Measurements from ENCODE around the gene NRXN3.

NRXN3 gene

DNA sequence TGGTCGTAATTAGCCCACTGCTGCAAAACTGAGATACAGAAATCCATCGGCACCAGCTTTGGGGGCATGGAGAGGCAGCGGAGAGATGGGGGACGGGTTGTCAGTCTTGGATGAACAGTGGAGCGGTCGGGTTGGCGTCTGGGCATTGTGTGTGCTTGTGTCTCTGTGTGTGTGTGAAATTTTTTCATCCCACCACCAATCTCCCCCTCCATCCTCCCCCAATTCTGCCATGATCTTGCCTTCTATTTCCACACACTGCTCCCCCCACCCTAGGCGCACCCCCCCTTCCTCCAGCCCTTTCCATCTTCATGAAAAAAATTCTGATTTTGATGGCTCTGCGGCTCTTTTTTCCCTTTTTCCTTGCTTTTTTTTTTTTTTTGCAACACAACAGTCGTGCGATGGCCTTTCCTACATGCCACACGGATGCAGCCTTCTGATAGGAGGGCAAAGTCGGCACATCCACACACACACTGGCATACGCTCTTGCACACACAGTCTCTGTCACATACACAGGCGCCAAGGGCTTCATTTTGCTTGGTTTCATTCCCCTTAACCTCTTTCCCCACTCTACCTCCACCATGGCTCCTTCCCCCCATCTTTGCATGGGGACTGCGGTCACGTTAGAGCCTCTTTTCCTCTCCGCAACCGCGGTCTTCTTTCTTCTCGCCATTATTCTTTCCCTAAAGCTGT lies 3.3 kb downstream of the NRXN3 start:
- FAIRE-seq = no peak
- DNase-seq (ENCODE audit: low spot score) = no peak

DNA sequence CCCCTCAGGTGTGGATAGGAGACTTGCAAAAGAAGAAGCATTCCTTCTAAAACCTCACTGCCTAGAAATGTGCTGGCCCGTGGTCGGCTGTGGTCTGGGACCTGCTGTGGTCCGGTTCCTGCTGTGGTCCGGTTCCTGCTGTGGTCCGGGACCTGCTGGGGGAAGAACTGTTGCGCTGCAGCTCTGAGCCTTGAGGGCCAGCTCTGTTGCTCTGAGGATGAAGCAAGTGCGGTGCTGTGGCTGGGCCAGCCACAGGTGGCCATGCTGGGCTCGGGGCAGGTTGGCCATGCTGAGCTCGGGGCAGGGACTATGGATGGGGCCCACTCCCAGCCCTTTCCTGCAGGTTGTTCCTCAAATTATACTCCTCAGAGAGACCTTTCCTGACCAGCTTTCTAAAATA lies 5.2 kb downstream of the NRXN3 start:
- no peak for FAIRE-seq
- no peak for DNase-seq (ENCODE audit: low spot score)

DNA sequence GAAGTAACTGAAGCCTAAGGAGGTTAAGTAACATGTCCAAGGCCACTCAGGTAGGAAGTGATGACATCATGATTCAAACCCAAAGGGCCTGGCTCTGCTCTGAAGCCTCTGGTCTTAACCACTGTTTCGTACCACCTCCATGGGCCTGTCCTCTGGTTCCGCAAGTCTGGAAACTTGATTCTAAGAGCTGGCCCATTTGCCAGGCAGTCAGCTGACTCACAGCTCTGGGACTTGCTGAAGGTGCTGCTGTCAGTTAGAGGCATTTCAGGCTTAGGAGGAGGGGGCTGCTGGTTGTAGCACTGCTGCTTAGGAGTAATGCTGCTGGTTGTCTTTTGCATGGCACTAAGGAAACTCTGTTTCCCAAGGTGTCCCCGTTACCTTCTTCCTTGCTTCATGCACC lies 7.9 kb downstream of the NRXN3 start:
- FAIRE-seq = no peak
- no peak for DNase-seq (ENCODE audit: low spot score)

DNA sequence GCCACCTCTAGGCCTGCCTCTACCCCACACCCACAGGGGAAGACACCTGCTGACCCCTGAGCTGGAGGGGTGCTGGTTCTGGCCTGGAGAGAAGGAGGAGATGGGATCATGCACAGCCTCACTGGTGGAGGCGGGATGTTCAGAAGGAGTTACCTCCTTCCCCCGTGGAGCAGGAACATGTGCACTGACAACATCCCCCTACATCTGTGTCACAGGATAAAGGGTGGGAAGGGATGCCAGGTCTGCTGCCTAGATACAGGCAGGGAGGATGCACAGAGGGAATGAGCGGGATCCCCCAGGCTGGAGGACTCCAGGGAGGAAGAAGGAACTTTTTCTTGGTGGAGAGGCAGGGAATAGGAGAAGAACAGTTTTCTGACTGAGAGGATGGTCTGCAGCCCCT lies 8.8 kb downstream of the NRXN3 start:
- DNase-seq (ENCODE audit: low spot score) = no peak
- no peak for FAIRE-seq

DNA sequence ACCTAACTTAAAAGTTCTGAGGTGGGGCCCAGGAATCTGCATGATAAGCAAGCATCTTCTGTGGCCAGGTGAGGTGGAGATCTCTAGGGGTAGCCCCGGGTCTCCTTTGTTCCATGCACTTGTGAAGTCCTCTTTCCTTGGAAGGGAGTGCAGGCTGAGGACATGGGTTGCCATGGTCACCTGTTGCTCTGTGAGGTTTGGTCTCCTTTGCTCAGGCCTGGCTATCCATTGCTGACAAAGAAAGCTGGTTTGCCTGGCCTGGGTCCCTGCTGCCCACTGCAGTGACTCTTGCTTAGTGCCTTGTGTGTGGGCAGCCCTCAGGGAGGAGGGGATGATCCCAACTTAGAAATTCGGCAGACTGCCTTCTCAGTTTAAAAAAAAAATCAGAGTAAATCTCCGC lies 11.1 kb downstream of the NRXN3 start:
- no peak for FAIRE-seq
- DNase-seq (ENCODE audit: low spot score) = no peak

DNA sequence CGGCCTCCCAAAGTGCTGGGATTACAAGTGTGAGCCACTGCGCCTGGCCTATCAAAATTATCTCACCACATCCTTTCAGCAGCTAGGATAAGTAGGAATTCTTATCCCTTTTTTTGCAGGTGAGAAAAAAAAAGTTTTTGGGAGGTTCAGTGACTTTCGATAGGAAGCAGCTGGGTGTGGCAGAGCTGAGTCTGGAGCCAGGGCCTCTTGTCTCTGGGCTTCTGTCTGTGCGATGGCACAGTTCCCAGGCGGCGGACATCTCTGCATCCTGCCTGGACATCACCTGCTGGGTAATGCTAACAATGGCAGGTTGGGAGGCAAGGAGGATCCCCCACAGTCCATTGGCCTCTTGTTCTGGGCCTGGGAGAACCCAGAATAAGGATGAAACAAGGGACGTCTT lies 12.5 kb downstream of the NRXN3 start:
- DNase-seq (ENCODE audit: low spot score) = no peak
- FAIRE-seq = no peak

DNA sequence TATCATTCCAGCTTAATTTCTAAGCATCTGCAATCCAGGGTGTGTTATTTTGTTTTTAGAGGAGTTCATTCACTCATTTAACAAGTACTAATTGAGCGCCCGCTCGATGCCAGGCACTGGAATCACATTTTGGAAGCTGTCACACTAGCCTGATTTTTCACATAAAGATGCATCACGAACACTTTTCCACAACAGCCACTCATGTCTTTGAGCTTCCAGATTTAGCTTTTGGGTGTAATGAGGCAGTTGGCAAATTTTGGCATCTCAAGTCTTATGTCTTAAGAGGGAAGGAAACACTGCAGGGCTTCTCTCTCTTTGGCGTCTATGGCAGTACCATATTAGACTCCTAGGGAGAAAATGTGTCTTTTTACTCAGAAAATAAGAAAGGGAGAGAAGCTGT lies 14.0 kb downstream of the NRXN3 start:
- DNase-seq (ENCODE audit: low spot score) = no peak
- FAIRE-seq = no peak

DNA sequence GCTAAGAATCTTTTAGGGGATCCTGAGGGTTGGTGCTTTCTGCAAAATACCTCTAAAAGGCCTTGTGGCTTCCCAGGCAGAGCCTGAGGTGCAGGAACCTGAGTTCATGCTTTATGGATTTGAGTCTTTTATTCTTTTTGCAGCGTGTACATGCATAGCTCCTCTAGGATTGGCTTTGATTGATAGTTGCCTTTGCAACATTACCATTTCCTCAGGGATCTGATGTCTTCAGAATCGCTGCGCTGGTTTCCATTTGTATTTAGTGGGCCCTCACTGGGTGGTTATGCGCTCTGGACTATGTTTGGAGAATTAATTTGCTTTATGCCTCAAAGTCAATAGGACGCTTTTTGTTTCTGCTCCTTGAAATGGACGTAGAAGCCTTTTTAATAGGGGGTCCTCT lies 16.1 kb downstream of the NRXN3 start:
- FAIRE-seq = no peak
- DNase-seq (ENCODE audit: low spot score) = no peak

DNA sequence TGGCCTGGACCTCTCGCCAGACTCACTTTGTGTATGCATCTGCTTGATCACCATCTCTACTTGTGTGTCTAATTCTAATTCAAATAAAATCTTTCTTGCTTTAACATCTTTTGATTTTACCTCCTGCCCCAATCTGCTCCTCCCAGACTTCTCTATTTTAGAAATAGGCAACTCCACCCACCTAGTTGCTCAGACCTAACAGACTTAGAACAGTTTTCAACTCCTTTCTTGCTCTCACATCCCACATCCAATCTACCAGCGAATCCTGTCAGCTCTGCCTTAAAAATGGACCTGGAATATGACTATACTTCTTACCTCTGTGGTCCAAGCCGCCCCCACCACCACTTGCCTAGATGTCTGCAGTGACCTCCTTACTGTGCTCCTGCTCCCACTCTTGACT lies 18.7 kb downstream of the NRXN3 start:
- FAIRE-seq = no peak
- DNase-seq (ENCODE audit: low spot score) = no peak

DNA sequence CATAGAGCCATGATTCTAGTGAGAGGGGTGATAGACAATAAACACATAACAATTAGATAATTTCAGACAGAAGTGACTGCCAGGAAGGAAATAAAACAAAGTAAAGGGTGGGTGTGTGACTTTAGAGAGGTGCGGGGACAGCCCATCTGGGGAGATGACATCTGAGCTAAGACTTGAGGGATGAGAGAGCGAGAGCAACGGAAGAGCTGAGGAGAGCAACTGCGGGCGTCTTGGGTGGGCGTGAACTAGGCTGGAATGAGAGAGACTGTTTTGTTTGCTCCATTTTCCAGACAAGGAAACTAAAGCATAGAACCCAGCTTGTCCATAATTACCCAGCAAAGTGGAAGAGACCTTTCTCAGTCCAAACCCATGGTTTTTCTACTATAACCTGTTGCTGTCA lies 25.3 kb downstream of the NRXN3 start:
- no peak for FAIRE-seq

DNA sequence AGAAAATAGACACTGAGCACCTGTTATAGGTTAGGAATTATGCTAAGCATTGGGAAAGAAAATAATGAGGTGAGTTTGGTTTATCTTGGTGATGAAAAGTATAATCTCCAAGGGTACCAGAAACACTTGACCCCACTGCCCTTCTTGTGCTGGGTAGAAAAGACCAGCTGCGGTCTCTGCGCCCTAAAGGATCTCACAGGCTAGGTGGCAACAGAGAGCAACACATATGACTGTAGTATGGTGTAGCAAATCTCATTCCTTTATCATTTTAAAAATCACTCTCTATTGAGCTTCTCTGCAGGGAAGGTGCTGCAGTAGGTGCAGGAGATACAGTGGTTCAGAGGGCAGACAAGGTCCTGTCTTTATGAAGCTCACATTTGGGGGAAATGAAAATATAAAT lies 26.1 kb downstream of the NRXN3 start:
- DNase-seq (ENCODE audit: low spot score) = no peak
- FAIRE-seq = no peak

More for the DNA sequence above, 25.3 kb downstream of the NRXN3 start:
- no peak for DNase-seq (ENCODE audit: low spot score)

DNA sequence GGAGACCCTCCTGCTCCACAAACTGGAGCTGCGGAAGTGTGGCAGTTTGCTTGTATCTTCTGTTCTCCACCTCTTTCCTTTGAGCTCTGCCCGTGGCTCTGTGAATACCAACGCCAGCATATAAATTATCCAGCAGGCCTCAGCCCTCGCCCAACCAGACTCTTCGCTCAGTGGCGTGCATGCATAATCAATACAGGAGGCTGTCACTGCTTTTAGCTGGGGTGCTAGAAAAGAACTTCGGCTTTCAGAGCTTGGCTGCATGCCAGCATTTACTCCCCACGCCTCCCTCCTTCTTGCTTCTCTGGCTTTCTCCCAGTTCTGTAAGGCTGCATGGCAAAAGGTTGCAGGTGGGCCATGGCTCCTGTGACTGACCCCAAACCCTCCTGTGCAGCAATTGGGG lies 26.9 kb downstream of the NRXN3 start:
- FAIRE-seq (no peak), DNase-seq (ENCODE audit: low spot score) (no peak)

DNA sequence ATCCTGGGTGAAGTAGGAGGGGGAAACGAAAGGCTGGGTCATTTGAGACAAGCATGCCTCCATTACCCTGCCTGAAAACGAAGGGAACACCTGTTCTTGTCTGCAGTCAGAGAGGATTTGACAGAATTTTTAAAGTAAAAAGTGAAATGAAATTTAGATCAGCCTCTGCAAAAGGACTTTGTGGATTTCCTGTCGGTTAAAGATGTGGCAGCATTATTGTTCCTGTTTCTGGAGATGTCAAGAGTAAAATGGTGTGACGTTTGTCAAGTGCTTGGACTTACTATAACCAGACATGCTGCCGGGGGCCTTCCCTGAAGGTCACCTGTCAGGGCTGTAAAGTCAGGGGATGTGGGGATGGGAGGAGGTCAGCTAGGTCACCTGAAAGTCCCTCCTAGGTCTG lies 32.0 kb downstream of the NRXN3 start:
- FAIRE-seq = no peak
- DNase-seq (ENCODE audit: low spot score) = no peak

DNA sequence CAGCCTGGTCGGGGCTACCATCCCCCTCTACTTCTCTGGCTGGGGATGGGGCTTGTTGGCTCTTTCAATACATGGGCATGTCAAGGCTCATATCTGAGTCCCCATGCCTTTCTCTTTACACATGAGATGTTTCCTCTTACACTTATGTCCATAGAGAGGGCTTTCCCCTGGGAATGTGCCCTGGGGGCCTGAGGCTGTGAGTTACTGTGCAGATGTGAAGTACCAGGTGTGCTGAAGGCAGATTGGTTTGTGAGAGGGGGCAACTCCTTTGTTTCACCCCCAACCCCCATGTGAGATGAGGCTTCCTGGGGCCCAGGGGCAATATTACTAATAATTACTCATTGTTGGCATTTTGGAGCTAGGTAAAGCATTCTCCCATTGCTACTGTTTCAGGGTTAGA lies 32.8 kb downstream of the NRXN3 start:
- FAIRE-seq (no peak), DNase-seq (ENCODE audit: low spot score) (no peak)

DNA sequence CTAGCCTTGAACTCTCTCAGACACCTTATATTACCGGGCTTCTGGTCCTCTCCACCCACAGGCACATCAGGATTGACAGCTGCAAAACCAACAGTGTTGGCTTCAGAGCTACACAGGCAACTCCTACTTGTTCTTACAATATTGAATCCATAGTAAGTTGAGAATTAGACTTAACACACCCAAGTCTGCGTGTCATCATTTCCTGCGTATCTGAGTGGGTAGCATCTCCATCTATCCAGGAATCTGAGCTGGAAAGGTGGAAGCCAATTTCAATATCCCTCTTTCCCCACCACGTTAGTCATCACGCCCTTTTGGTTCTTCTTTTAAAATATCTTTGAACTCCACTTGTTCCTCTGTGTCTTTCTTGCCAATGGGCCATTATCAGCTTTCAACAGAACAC lies 37.2 kb downstream of the NRXN3 start:
- DNase-seq (ENCODE audit: low spot score) (no peak), FAIRE-seq (no peak)

DNA sequence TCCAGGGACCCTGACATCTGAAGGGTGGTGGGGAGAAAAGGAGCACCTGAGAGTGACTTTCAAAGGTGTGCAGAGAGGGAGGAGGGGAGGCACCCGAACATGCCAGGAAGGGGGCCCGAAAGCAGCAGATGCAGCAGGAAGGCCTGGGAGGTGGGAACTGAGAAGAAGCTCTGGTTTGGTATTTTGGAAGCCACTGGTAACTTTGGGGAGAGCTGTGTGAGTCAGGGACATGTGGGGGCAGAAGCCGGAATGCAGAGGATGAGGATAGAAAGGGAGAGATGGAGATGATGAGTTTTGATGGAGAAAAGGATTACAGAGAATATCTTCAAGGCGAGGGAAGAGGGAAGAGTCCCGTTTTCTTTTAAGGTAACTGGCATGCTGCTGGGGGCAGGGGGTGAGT lies 50.1 kb downstream of the NRXN3 start:
- no peak for FAIRE-seq
- no peak for DNase-seq (ENCODE audit: low spot score)

DNA sequence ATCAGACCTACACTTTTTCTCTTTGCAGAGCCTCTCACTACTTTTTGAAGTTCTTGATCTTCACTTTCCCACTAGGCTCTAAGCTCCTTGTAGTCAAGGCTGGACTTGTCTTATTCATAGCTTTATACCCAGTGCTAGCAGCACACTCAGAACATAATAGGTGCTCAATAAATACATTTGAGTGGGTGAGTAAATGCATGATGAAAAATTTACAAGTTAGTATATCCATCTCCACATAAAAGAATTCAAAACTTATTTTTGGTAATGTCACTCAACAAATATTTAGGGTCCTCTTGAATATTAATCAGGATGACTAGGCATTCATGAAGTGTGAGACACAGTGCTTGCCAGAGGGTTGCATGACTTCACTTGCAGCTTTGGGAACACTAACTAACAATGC lies 52.6 kb downstream of the NRXN3 start:
- FAIRE-seq = no peak
- no peak for DNase-seq (ENCODE audit: low spot score)

DNA sequence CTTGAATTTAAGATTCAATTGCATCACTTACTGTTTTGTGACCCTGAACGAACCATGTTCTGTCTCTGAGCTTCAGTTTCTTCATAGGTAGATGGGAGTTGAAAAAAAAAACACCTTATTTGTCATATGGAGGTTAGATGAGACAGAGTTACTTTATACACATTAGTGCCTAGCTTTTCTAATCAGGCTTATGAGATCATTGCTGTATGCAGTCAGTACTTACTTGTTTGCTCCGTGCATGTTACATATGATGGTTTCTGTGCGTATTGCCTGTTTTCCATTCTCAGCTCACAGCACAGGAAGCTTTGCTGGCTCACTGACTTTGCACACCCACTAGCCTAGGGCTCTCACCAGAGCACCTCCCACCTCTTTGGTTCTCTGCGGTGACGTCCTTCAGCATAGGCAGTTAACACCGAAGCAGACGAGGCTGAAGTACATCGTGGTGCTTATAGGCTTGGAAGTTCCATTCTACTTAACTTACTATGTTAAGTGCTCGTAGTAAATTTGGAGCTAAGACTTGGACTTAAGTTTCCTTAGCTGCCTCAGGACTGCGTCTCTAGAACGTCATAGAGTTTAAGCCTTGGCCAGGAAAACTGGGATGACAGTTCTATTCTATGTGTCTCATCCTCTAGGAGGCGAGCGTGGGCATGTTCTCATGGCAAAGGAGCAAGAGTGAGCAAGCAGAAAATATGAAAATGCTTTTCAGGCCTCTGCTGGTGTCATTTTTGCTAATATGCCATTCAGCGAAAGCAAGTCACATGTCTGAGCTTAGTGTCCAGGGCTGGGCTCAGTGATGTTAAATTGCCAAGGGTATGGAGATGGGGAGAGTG lies 57.3 kb downstream of the NRXN3 start:
- DNase-seq (ENCODE audit: low spot score) (no peak), FAIRE-seq (no peak)

DNA sequence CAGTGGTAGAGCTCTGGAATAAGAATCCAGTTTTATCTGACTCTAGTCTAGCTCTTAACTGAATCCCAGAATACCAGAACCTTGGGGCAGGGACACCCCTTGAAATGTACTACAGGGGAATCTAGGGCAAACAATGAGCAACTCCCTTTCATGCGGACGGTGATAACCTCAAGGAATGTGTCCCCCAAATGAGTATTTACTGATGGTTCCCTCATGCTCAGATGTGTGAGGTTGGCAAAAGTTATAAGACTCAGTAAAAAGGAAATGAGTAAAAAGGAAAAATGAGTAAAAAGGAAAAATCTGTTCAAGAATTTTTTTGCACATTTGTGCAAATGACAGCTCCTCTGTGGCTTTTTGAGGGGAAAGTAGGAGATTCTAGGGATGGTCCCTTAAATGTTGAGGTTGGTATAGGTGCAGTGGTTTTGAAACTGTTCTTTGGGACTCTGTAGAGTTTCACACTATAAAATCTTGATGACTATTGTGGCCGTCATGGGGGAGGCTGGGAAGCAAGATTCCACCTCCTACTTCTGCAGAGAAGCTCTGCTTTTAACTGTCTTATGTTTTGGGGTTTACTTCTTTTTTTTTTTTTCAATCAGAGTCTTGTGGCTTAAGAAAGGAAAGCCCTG lies 58.6 kb downstream of the NRXN3 start:
- FAIRE-seq = no peak

DNA sequence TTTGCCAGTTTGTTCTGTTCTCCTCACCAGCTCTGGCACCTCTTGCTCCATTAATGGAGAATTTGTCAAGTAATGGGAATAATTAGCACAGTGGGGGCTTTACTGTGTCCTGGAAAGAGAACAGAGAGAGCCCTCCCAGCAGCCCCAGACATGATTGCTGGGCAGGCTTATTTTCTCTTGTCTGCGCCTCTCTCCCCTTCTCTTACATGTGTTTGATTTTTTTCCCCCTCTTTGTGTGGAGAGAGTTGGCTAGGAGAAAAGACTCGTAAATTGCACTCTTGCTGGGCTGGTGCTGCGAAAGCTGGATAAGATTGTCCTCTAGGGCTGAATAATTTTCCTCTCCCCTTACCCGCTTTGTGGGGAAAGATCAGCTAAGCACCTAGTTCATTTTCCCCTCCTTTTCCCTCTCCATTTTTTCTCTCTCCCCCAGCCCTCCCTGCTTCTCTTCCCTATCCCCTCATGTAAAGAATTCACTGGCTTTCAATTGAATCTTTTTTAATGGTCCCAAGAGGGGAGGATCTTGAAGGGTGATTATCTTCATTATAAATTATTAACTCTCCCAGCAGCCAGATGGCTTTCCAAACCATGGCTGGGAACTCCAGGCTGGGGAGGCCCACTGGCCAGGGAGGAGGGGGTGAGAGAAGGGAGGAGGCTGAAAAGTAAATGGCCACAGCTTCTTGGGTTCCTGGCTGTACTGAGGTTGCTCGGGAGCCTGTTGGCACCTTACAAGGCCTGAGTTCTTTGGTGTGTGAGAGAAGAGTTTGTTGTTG lies 62.2 kb downstream of the NRXN3 start:
- FAIRE-seq (no peak), DNase-seq (ENCODE audit: low spot score) (no peak)

More for the DNA sequence above, 58.6 kb downstream of the NRXN3 start:
- no peak for DNase-seq (ENCODE audit: low spot score)

DNA sequence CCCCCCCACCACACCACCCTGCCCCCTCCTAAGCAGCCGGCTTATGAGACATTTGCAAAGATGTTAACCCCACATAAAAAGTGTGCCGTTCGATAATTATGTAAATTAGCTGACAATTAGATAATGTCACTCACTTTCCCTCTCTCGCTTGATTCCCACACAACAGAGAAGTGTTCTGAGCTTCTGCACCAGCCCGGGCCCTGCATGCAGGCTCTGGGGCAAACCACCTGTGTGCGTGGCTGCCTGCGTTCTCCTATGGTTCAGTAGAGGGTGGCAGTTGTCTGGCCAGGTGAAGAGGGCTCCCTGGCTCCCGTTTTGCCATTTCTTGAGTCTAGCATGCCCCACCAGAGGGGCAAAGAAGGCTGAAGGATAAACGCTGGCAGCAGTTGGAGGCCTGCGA lies 68.0 kb downstream of the NRXN3 start:
- DNase-seq (ENCODE audit: low spot score) = no peak
- no peak for FAIRE-seq

DNA sequence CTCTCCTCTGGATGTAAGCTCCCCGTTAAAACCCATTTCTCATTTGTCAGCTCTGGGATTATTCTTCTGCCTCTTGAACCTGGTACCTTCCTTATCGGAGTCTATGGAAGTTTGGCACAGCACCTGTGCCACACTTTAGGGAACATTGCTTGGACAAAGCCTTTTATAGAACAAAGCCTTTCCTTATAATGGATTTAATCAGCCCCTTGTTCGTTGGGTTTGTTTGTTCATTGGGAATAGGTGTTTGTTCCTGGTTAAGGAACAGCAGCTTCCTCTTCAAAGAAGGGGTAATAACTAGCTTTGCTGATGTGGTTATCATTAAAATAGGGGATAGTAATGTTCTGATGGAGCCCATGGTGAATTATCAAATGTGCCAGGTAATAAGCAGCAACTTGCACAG lies 70.4 kb downstream of the NRXN3 start:
- no peak for FAIRE-seq
- DNase-seq (ENCODE audit: low spot score) = no peak

Measured in RCC 7860 (cell line).